ENCODE measurements around the gene KLHL6.
"Not testable (repeated sequence)": the region's sequence is repeated elsewhere in the genome, so short reads cannot be mapped to it uniquely, and the experiment has no call there.

GRCh38 chr3:183511286-183512131 is 44.0 kb downstream of the KLHL6 start:
- peak in 1 of 4 donors; percentile 54 for TF ChIP-seq POLR2A (IDR thresholded peaks at IDR 0.05)
- TF ChIP-seq CTCF (IDR thresholded peaks at IDR 0.05), result not testable (repeated sequence)

Data from upper lobe of left lung (tissue), 4 donors.